Daoy (cell line): ENCODE data around the gene DSPP. TPM values are rescaled to one million over a fixed set of nuclear protein-coding genes. Genes with fewer than 3 reads are reported as not detected.

ENCODE experiments used
- DNase-seq: peaks from one replicate; pipeline ENCODE4 v3.0.0-alpha.2; 2015; ENCODE audit warnings: low read depth
- total RNA-seq: library from RNA; depleted of rRNA; stranded (reverse); fragments of >200 nt; shearing (Covaris generic); gene quantifications from 2 replicates; pipeline ENCODE4 v1.2.3, GENCODE V29; 2014; rRNA removed

DSPP gene
- total RNA-seq, 1 experiment from 2014 or later = not detected

- no peak for DNase-seq
Observed at GRCh38 chr4:87631668-87632067, 23.3 kb downstream of the DSPP start.

- DNase-seq = peak; percentile 3
Observed at GRCh38 chr4:87632469-87632868, 24.1 kb downstream of the DSPP start.

- no peak for DNase-seq
Observed at GRCh38 chr4:87633243-87633642, 24.9 kb downstream of the DSPP start.

- no peak for DNase-seq
Observed at GRCh38 chr4:87644286-87644685, 36.0 kb downstream of the DSPP start.

GRCh38 chr4:87649980-87650379 lies 41.7 kb downstream of the DSPP start, which contains the start of gene DMP1:
Gene DMP1, plus strand, starts transcription at chr4:87650280. Its CDS starts 6,213 bp downstream, at chr4:87656493.
- DNase-seq = no peak

- DNase-seq = no peak
Observed at GRCh38 chr4:87650938-87651337, 42.6 kb downstream of the DSPP start.

GRCh38 chr4:87651941-87652340 lies 43.6 kb downstream of the DSPP start:
- no peak for DNase-seq

GRCh38 chr4:87654487-87655044 lies 46.2 kb downstream of the DSPP start:
- DNase-seq = no peak

- DNase-seq = peak; percentile 62
Observed at GRCh38 chr4:87657525-87657924, 49.2 kb downstream of the DSPP start.

- DNase-seq = no peak
Observed at GRCh38 chr4:87659247-87659931, 51.1 kb downstream of the DSPP start.

GRCh38 chr4:87662871-87663270 lies 54.5 kb downstream of the DSPP start:
- DNase-seq = no peak

Other genes with a start within 250 kb of the DSPP start
- 6.8 and 13.5 TPM in 2 replicates for gene HSD17B11, start 217.3 kb upstream of the DSPP start, total RNA-seq
- 4.9 and 20.3 TPM in 2 replicates for gene NUDT9, start 186.0 kb upstream of the DSPP start, total RNA-seq
- not detected in 2 replicates for gene SPARCL1, start 79.2 kb upstream of the DSPP start, total RNA-seq
- gene DMP1, start 41.8 kb downstream of the DSPP start, total RNA-seq = not detected in 2 replicates
- not detected in 2 replicates for gene IBSP, start 191.0 kb downstream of the DSPP start, total RNA-seq
- not detected in 2 replicates for gene MEPE, start 224.4 kb downstream of the DSPP start, total RNA-seq